ENCODE results near the gene OR5AR1.
"Not testable (repeated sequence)": the region's sequence is repeated elsewhere in the genome, so short reads cannot be mapped to it uniquely, and the experiment has no call there.

The OR5AR1 gene

DNA sequence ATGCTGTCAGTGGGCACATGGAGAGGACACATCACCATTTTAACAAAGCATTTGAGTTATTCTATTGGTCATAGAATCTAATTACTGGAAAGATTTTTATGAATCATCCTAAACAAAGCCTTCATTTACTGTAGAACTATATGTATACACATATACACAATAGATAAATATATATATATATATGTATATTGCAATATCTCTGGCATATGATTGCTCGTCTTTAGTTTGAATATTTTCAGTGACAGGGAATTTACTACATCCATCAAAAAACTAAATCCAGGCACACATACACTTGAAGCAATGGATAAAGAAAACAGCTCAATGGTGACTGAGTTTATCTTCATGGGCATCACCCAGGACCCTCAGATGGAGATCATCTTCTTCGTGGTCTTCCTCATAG lies at the start of gene OR5AR1:
TSS of gene OR5AR1 (plus strand) at position 301 of the 400 bp plus-strand sequence. CDS start at position 301, 0 bp downstream.
- DNase-seq (ENCODE audit: low read depth): no peak

DNA sequence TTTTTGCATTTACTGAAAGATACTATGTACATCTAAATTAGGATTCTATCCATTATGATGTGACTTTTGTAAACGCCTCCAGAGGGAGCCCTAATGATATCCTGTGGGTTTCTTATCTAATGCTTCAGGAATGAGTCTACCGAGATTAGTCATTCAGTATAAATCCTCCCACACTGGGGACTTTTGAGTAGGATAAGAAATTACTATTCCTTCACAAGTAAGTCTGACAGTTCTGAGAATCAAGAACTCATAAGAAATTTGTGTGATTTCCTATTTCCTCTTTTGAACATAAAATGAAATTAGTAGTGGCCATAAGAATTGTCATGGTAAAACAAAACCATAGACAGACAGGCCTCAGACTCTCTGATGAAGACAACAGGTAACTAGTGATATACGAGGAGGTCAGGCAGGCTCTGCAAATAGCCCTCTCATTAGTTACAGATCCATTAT lies 38.8 kb upstream of the OR5AR1 start:
- DNase-seq (ENCODE audit: low read depth): no peak

DNA sequence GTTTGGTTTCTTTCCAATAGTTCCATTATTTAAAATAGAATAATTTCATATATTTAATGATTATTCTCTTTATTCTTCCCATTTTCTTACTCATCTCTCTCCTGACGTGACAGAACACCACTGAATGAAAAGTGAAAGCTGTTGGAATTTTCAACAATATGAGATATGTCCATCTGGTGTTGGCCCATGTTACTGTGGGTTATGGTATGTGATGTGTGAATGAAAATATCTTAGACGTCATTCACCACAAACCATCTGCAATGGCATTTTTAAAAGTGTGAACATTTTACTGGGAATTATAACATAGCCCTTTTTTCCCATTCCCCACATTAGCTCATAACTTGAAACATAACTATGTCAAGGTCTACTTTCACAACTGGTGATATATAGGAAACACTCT lies 37.5 kb upstream of the OR5AR1 start:
- no peak for DNase-seq (ENCODE audit: low read depth)

DNA sequence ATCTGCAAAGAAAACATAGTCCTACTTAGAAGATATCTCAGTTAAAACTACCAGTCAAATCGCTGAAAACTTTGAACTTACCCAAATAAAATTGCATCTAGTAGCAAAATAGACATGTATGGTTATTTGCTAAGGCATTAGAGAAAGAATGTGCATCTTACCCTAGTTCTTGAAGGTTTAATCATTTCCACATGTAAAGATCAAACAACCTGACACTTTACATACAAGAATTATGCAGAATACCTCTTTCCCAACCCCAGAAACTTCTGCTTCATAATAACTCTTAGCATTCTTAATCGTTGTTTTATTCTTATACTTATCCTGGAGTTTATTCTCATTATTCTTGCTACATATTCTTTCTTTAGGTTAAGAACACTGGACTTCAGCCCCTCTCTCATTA lies 31.2 kb upstream of the OR5AR1 start:
- DNase-seq (ENCODE audit: low read depth): no peak

- no peak for DNase-seq (ENCODE audit: low read depth)
These were observed 26.6 kb upstream of the OR5AR1 start for GRCh38 chr11:56636861-56637260.

- DNase-seq (ENCODE audit: low read depth): no peak
These were observed 26.0 kb upstream of the OR5AR1 start for GRCh38 chr11:56637500-56637899.

GRCh38 chr11:56642339-56642738 lies 21.1 kb upstream of the OR5AR1 start, which contains the start of gene OR5AP2:
Gene OR5AP2, minus strand, starts transcription at chr11:56642439. Its CDS starts 0 bp downstream, at chr11:56642439.
- DNase-seq (ENCODE audit: low read depth): no peak

GRCh38 chr11:56659755-56660154 lies 3.7 kb upstream of the OR5AR1 start:
- DNase-seq (ENCODE audit: low read depth): no peak

DNA sequence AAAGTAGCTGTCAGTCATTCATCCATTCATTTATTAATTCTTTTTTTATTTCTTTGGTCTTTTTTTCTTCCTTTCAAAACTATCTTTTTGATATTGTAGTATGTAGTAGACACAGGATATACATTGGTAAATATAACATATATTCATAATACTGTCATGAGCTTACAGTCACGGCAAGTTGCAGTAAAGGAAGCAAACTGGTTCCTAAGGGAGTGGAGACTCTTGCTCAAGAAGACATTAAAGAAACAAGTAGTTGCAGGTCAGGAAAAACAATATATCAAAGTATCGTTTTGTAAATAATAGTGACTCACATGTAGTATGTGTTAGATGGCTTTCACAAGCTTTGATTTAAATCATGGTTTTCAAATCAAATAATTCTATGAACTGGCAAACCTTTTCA lies 7.5 kb downstream of the OR5AR1 start:
- no peak for DNase-seq (ENCODE audit: low read depth)

DNA sequence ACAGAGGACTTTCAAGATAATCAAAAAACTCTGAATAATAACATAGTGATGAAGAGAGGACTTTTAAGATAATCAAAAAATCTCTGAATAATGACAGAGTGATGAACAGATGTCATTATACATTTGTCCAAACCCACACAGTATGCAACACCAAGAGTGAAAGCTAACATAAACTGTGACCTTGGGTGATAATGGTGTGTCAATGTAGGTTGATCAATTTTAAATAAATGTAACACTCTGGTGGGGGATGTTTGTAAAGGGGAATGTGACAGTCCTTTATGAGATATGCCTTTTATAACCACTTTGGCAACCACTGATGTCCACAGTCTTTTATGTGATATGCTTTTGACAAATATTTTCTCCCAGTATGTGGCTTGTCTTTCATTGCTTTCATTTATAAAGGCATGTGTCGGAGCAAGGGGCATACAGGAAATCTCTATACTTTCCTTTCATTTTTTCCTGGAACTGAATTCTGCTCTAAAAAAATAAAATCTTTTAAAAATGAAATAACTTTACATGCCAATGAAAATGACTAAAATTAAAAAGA lies 25.1 kb downstream of the OR5AR1 start:
- DNase-seq (ENCODE audit: low read depth): no peak

DNA sequence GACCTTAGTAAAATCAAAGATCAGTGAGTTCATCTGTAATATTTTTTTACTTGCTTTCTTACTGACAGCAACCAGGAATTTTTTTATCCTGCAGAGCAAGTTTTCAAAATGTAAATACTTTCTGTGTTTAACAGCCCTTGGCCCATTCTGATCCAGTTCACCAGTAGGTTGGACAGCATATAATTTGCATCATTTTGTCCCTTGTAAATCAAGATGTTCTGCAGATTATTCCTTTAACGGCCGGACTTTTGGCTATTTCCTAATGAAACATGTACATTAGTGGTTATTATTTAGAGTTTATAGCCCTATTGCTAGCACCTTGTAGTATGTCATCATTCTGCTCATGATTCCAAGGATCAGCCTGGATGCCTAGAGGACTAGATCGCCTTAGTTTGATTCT lies 27.7 kb downstream of the OR5AR1 start:
- not testable (repeated sequence) for DNase-seq (ENCODE audit: low read depth)

DNA sequence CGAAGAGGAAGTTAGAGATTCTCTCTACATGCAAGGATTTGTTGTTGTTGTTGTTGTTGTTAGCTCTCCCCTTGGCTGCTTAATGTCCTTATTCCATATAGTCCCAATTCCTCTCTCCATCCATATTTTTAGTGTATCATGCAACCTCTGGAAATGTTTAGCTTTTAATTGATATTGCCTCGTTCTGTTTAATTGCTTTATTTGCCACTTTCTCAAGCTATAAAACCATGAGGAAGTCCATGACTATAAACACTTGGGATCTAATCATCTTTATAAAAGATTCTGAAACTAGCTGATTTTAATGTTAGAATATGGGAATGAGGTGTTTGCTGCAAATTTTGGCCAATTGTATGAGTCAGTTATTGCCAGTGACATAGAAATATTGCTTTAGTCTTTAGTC lies 29.9 kb downstream of the OR5AR1 start:
- DNase-seq (ENCODE audit: low read depth): no peak

DNA sequence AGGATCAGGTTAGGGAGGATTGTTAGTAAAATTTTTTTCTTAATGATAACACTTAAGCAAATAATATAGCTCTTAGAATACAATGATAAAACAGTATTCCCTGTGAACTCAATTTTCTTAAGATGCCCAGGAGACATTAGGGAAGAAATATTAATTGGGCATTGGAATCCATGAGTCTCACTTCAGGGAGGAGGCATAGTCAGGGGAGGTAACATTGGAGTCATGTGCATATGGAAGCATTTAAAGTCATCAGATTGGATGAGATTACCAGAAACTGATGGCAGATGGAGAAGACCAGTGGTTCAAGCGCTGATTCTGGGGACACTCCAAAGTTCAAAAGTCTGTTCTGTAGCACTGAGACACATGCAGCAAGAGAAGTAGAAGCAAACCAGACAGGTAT lies 35.3 kb downstream of the OR5AR1 start, which contains the start of gene OR9G1:
TSS of gene OR9G1 (plus strand) at position 301 of the 400 bp plus-strand sequence. CDS start 1,293 bp downstream, outside the sequence.
- DNase-seq (ENCODE audit: low read depth): no peak

- DNase-seq (ENCODE audit: low read depth): no peak
These were observed 36.9 kb downstream of the OR5AR1 start for GRCh38 chr11:56700242-56700913.

- DNase-seq (ENCODE audit: low read depth): no peak
These were observed 37.5 kb downstream of the OR5AR1 start for GRCh38 chr11:56700914-56701485.

DNA sequence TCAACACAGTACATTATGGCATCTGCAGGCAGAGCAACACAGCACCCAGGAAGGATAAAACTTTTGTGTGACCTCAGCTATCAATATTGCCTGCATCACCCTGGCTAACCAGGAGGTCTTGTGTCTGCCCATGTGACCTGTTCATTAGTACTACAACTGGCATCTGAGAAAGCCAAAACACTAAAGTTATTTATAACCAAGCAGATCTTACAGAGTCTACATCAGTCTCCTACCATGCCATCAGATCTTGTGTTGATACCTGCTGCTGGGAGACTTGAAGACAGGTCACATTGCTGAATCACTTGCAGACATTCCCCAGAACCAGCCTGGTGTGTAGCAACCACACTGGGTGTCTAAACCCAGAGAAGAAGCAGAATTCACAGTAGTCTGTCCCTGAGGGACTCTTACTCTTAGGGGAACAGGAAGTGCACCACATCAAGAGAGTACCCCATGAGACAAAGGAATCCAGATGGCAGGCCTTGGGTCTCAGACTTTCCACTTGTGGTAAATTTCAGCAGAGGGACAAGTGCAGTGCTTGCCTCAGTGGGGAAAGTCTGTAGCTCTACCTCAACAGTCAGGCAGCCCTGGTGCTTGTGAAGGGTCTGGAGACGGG lies 42.4 kb downstream of the OR5AR1 start:
- no peak for DNase-seq (ENCODE audit: low read depth)

- no peak for DNase-seq (ENCODE audit: low read depth)
These were observed 43.0 kb downstream of the OR5AR1 start for GRCh38 chr11:56706486-56706885.

- DNase-seq (ENCODE audit: low read depth): no peak
These were observed 50.7 kb downstream of the OR5AR1 start for GRCh38 chr11:56714206-56714605.

All from activated T-helper 9 cell treated with anti-CD3 and anti-CD28 coated beads, Interleukin-2, amount 50 U/mL, for 16 hours (primary cell).